ENCODE results near the gene ATN1.

The ATN1 gene

GRCh38 chr12:6919588-6919987 is 8.2 kb upstream of the ATN1 start:
- no peak overlapping the region for H3K4me3 ChIP-seq (ENCODE audit: low read depth, low read length)
- TF ChIP-seq CTCF (IDR thresholded peaks at IDR 0.05; ENCODE audit: borderline replicate concordance, insufficient read depth, low read depth, low read length) = no peak

GRCh38 chr12:6921539-6921938 is 6.2 kb upstream of the ATN1 start:
- no peak overlapping the region for H3K4me3 ChIP-seq (ENCODE audit: low read depth, low read length)

GRCh38 chr12:6921996-6922946 is 5.5 kb upstream of the ATN1 start:
- H3K4me3 ChIP-seq (ENCODE audit: low read depth, low read length) = no peak overlapping the region
- TF ChIP-seq CTCF (IDR thresholded peaks at IDR 0.05; ENCODE audit: borderline replicate concordance, insufficient read depth, low read depth, low read length) = peak; percentile 9; the same call in 1 of the 2 replicates

More at GRCh38 chr12:6921539-6921938, 6.2 kb upstream of the ATN1 start:
- no peak for TF ChIP-seq CTCF (IDR thresholded peaks at IDR 0.05; ENCODE audit: borderline replicate concordance, insufficient read depth, low read depth, low read length)

- no peak overlapping the region for H3K4me3 ChIP-seq (ENCODE audit: low read depth, low read length)
- no peak for TF ChIP-seq CTCF (IDR thresholded peaks at IDR 0.05; ENCODE audit: borderline replicate concordance, insufficient read depth, low read depth, low read length)
Observed at GRCh38 chr12:6923003-6923732, 4.6 kb upstream of the ATN1 start.

GRCh38 chr12:6923851-6924250 is 3.9 kb upstream of the ATN1 start:
- no peak for TF ChIP-seq CTCF (IDR thresholded peaks at IDR 0.05; ENCODE audit: borderline replicate concordance, insufficient read depth, low read depth, low read length)
- no peak overlapping the region for H3K4me3 ChIP-seq (ENCODE audit: low read depth, low read length)

GRCh38 chr12:6925239-6925539 is 2.6 kb upstream of the ATN1 start:
- H3K4me3 ChIP-seq (ENCODE audit: low read depth, low read length) = no peak overlapping the region
- no peak for TF ChIP-seq CTCF (IDR thresholded peaks at IDR 0.05; ENCODE audit: borderline replicate concordance, insufficient read depth, low read depth, low read length)
